OCI-LY7 (cell line): Measurements from ENCODE around the gene C12orf57. TPM values are rescaled to one million over a fixed set of nuclear protein-coding genes. Genes with fewer than 3 reads are reported as not detected.
A peak's percentile ranks its signal among the peaks of the same experiment; 100 is the strongest.

ENCODE experiments used
- BruUV-seq: library from RNA; stranded (reverse); fragments of 400-500 nt; replicated peaks from 2 replicates; lab custom pipeline; 2021; lab: Mats Ljungman, UMichigan
- CTCF ChIA-PET: fragments of 300-600 bp; sonication (Branson Sonifier 250); formaldehyde crosslinking; loops from one replicate; lab custom pipeline; 2022; ENCODE audit warnings: antibody characterized with exemption; ENCODE audit not compliant: unreplicated experiment; lab: Charles Lee
- POLR2A ChIA-PET: fragments of 300-600 bp; sonication (Branson Sonifier 250); formaldehyde crosslinking; loops from one replicate; lab custom pipeline; 2022; ENCODE audit warnings: antibody characterized with exemption; lab: Charles Lee
- DNase-seq: peaks from one replicate; pipeline ENCODE4 v3.0.0-alpha.2; 2015; ENCODE audit warnings: low spot score
- H2AFZ ChIP-seq: fragments of 200-600 bp; sonication (generic), shearing (Covaris generic); 2 replicates; pipeline ENCODE4 v1.6.1; 2014; ENCODE audit warnings: mild to moderate bottlenecking, antibody characterized with exemption, low read length, moderate library complexity
- H3K27ac ChIP-seq: fragments of 200-600 bp; sonication (generic); 2 replicates; pipeline ENCODE4 v1.5.1; 2014; ENCODE audit warnings: mixed run types, low read depth, mild to moderate bottlenecking, moderate library complexity, low read length, inconsistent platforms; ENCODE audit not compliant: poor library complexity, severe bottlenecking
- H3K36me3 ChIP-seq: fragments of 200-600 bp; sonication (generic); 2 replicates; pipeline ENCODE4 v1.6.1; 2014; ENCODE audit warnings: mild to moderate bottlenecking, antibody characterized with exemption, low read length, moderate library complexity, mixed read lengths; ENCODE audit not compliant: insufficient read depth
- H3K4me1 ChIP-seq: fragments of 200-600 bp; sonication (generic); 2 replicates; pipeline ENCODE4 v1.5.1; 2014; ENCODE audit warnings: mild to moderate bottlenecking, low read length; ENCODE audit not compliant: insufficient read depth, poor library complexity, severe bottlenecking
- H3K4me2 ChIP-seq: fragments of 200-600 bp; sonication (generic); 2 replicates; pipeline ENCODE4 v1.6.1; 2014; ENCODE audit warnings: mild to moderate bottlenecking, low read length
- H3K4me3 ChIP-seq: fragments of 200-600 bp; sonication (generic); 2 replicates; pipeline ENCODE4 v1.5.1; 2014; ENCODE audit warnings: mild to moderate bottlenecking, low read depth, low read length; ENCODE audit not compliant: poor library complexity, severe bottlenecking
- H3K79me2 ChIP-seq: fragments of 200-600 bp; sonication (generic); 2 replicates; pipeline ENCODE4 v1.6.1; 2016; ENCODE audit warnings: low read depth, mild to moderate bottlenecking, low read length, moderate library complexity, mixed read lengths; ENCODE audit not compliant: insufficient read depth
- H3K9me2 ChIP-seq: fragments of 200-600 bp; sonication (generic); 2 replicates; pipeline ENCODE4 v1.6.1; 2016; ENCODE audit warnings: mild to moderate bottlenecking, low read length, mixed read lengths; ENCODE audit not compliant: insufficient read depth
- H3K9me3 ChIP-seq: fragments of 200-600 bp; sonication (generic); 2 replicates; pipeline ENCODE4 v1.6.1; 2014; ENCODE audit warnings: mild to moderate bottlenecking, mixed run types, low read length, mixed read lengths
- H4K20me1 ChIP-seq: fragments of 200-600 bp; sonication (generic); 2 replicates; pipeline ENCODE4 v1.6.1; 2014; ENCODE audit warnings: mild to moderate bottlenecking, antibody characterized with exemption, low read length, moderate library complexity, mixed read lengths; ENCODE audit not compliant: insufficient read depth
- EZH2phosphoT487 ChIP-seq: fragments of 200-600 bp; sonication (generic); IDR thresholded peaks from 2 replicates; pipeline ENCODE4 v1.6.1; 2018; ENCODE audit warnings: low read depth, borderline replicate concordance, mild to moderate bottlenecking, mixed run types, antibody characterized with exemption, low read length, moderate library complexity, mixed read lengths
- intact Hi-C: fragments of 100-400 bp; cut with micrococcal nuclease; formaldehyde crosslinking; loops from one replicate; pipeline ENCODE4 v1.10.0; 2022; ENCODE audit not compliant: unreplicated experiment
- total RNA-seq, 2 experiments: library from RNA; depleted of rRNA in 1 of 2; stranded (reverse); fragments of >200 nt in 1 of 2; shearing (Covaris generic) in 1 of 2; gene quantifications; 2 replicates each; pipeline ENCODE4 v1.2.3, GENCODE V29; 2014 to 2022
- TF ChIP-seq, protein P1 (sequence below): fragments of 200-600 bp; sonication (generic); conservative IDR thresholded peaks from 2 replicates; pipeline ENCODE4 v1.5.1; 2014; ENCODE audit warnings: mild to moderate bottlenecking, antibody characterized with exemption, low read length, moderate library complexity, mixed read lengths

C12orf57 gene
- total RNA-seq, 2 experiments from 2014 or later: 130 to 319 TPM

GRCh38 chr12:6959058-6959804, 15.4 kb downstream of the C12orf57 start:
- ChIA-PET CTCF (interaction anchor here (1.0 to 10.6 kb wide), 4 partner anchors 10 to 107 kb away, joined by 3 to 110 read pairs (median 4); partner anchors contain the start of genes C12orf57, RNU7-1 and USP5), POLR2A (interaction anchor here (0.6 to 9.3 kb wide), 10 partner anchors 8 to 193 kb away, joined by 3 to 155 read pairs (median 6); partner anchors contain the start of genes C12orf57, PTMS, PTPN6 and RNU7-1)
- Histone ChIP-seq H3K4me2 (peak overlapping the region; percentile 75), H3K4me1 (peaks cover 75% of the 10 kb centered on the region), H3K4me3 (peak overlapping the region; percentile 55), H3K9me3 (no peaks in the 10 kb centered on the region), H3K9me2 (no peaks in the 10 kb centered on the region), H3K27ac (peak overlapping the region; percentile 63), H4K20me1 (no peaks in the 10 kb centered on the region), H3K79me2 (no peaks in the 10 kb centered on the region), H2AFZ (peak overlapping the region; percentile 1; the same call in 1 of the 2 replicates), H3K36me3 (peaks cover 6% of the 10 kb centered on the region; the same call in 1 of the 2 replicates)
- peak; percentile 87 for DNase-seq
- TF ChIP-seq EZH2phosphoT487: no peak
- TF ChIP-seq, protein P1, sequence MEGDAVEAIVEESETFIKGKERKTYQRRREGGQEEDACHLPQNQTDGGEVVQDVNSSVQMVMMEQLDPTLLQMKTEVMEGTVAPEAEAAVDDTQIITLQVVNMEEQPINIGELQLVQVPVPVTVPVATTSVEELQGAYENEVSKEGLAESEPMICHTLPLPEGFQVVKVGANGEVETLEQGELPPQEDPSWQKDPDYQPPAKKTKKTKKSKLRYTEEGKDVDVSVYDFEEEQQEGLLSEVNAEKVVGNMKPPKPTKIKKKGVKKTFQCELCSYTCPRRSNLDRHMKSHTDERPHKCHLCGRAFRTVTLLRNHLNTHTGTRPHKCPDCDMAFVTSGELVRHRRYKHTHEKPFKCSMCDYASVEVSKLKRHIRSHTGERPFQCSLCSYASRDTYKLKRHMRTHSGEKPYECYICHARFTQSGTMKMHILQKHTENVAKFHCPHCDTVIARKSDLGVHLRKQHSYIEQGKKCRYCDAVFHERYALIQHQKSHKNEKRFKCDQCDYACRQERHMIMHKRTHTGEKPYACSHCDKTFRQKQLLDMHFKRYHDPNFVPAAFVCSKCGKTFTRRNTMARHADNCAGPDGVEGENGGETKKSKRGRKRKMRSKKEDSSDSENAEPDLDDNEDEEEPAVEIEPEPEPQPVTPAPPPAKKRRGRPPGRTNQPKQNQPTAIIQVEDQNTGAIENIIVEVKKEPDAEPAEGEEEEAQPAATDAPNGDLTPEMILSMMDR: no peak
- no TSS peak for BruUV-seq
- intact Hi-C loops: loop anchor here (1.0 kb wide), 1 partner anchor 8 kb away; the partner anchor contains the start of gene PTPN6

DNA sequence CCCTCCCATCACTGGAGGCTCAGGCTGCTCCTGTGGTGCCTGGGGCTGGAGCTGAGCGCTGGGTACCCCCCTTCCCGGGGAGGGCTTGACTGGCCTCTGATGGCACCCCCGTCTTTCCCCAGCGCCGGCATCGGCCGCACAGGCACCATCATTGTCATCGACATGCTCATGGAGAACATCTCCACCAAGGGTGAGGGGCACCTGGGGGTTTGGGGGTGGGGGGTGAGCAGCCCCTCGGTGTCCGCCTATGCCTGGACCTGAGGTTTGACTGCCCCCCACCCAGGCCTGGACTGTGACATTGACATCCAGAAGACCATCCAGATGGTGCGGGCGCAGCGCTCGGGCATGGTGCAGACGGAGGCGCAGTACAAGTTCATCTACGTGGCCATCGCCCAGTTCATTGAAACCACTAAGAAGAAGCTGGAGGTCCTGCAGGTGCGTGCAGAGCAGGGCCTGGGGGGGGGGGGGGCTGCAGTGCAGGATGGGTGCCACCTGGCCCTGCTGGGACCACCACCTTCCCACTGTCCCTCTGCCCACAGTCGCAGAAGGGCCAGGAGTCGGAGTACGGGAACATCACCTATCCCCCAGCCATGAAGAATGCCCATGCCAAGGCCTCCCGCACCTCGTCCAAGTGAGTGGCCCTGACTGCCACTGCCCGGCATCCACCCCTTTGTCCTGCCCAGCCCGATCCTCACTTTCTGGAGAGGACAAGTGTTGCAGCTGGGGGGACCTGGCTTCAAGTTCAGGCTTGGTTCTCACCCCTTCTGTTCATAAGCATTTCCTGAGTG, 16.2 kb downstream of the C12orf57 start:
- intact Hi-C loops: loop anchor here (1.0 to 5.0 kb wide), 3 partner anchors 9 to 88 kb away; partner anchors contain the start of genes C12orf57, PTPN6 and SPSB2
- no peak for DNase-seq
- Histone ChIP-seq H3K79me2 (no peaks in the 10 kb centered on the region), H2AFZ (no peak overlapping the region), H3K36me3 (peaks cover 14% of the 10 kb centered on the region), H4K20me1 (no peaks in the 10 kb centered on the region), H3K4me2 (peak overlapping the region; percentile 75), H3K27ac (peak overlapping the region; percentile 63), H3K9me2 (no peaks in the 10 kb centered on the region), H3K4me1 (peaks cover 74% of the 10 kb centered on the region), H3K4me3 (peak overlapping the region; percentile 55), H3K9me3 (no peaks in the 10 kb centered on the region)
- TF ChIP-seq EZH2phosphoT487: no peak
- TF ChIP-seq, protein P1: no peak
- ChIA-PET POLR2A (interaction anchor here (0.6 to 9.3 kb wide), 10 partner anchors 8 to 59 kb away, joined by 3 to 155 read pairs (median 4); partner anchors contain the start of genes C12orf57, PHB2, PTPN6 and RNU7-1), CTCF (interaction anchor here (0.9 to 10.6 kb wide), 4 partner anchors 10 to 108 kb away, joined by 3 to 110 read pairs (median 4); partner anchors contain the start of genes C12orf57, RNU7-1 and USP5)
- BruUV-seq: no TSS peak
